ENCODE measurements around the gene FUOM.
A peak's percentile ranks its signal among the peaks of the same experiment; 100 is the strongest.

The FUOM gene

GRCh38 chr10:133354672-133355240 is 3.1 kb downstream of the FUOM start:
- H3K4me3 ChIP-seq (ENCODE audit: low read depth, low read length): no peak overlapping the region
- no peak for DNase-seq (ENCODE audit: low read depth)

GRCh38 chr10:133353988-133354605 is 3.7 kb downstream of the FUOM start:
- no peak for TF ChIP-seq CTCF (IDR thresholded peaks at IDR 0.05; ENCODE audit: control insufficient read depth, extremely low read depth, insufficient read depth)
- H3K4me3 ChIP-seq (ENCODE audit: low read depth, low read length): no peak overlapping the region
- DNase-seq (ENCODE audit: low read depth): no peak

More at GRCh38 chr10:133354672-133355240, 3.1 kb downstream of the FUOM start:
- TF ChIP-seq CTCF (IDR thresholded peaks at IDR 0.05; ENCODE audit: control insufficient read depth, extremely low read depth, insufficient read depth): no peak

GRCh38 chr10:133353202-133353959 is 4.4 kb downstream of the FUOM start:
- no peak overlapping the region for H3K4me3 ChIP-seq (ENCODE audit: low read depth, low read length)
- no peak for TF ChIP-seq CTCF (IDR thresholded peaks at IDR 0.05; ENCODE audit: control insufficient read depth, extremely low read depth, insufficient read depth)
- peak; percentile 32 for DNase-seq (ENCODE audit: low read depth)

- DNase-seq (ENCODE audit: low read depth): no peak
- no peak for TF ChIP-seq CTCF (IDR thresholded peaks at IDR 0.05; ENCODE audit: control insufficient read depth, extremely low read depth, insufficient read depth)
- H3K4me3 ChIP-seq (ENCODE audit: low read depth, low read length): no peak overlapping the region
Observed at GRCh38 chr10:133351408-133352318, 6.2 kb downstream of the FUOM start.

GRCh38 chr10:133350950-133351329 is 6.9 kb downstream of the FUOM start:
- no peak for DNase-seq (ENCODE audit: low read depth)
- H3K4me3 ChIP-seq (ENCODE audit: low read depth, low read length): no peak overlapping the region
- TF ChIP-seq CTCF (IDR thresholded peaks at IDR 0.05; ENCODE audit: control insufficient read depth, extremely low read depth, insufficient read depth): no peak

GRCh38 chr10:133350283-133350949 is 7.4 kb downstream of the FUOM start:
- no peak for DNase-seq (ENCODE audit: low read depth)

More at GRCh38 chr10:133350283-133350949, 7.4 kb downstream of the FUOM start:
- no peak for TF ChIP-seq CTCF (IDR thresholded peaks at IDR 0.05; ENCODE audit: control insufficient read depth, extremely low read depth, insufficient read depth)
- H3K4me3 ChIP-seq (ENCODE audit: low read depth, low read length): no peak overlapping the region

All from LNCaP clone FGC (cell line).